Psoas muscle (tissue), 8 donors: Measurements from ENCODE around the gene DBH. TPM values are rescaled to one million over a fixed set of nuclear protein-coding genes. Genes with fewer than 3 reads are reported as not detected.

Experiments used
- ATAC-seq, 4 donors: fragments of 200-7000 bp; cut with Tn5 transposase; one replicate each; pipeline ENCODE4 v1.9.1; 2020; ENCODE audit warnings: moderate library complexity in 3 of 4, mild to moderate bottlenecking in 2 of 4
- DNase-seq, 2 donors: peaks; one replicate each; pipeline ENCODE4 v3.0.0-alpha.2; 2020
- H3K27ac ChIP-seq: fragments of 200-600 bp; one replicate; pipeline ENCODE4 v1.8.0; 2022
- H3K27me3 ChIP-seq, 3 donors: fragments of 200-600 bp in 1 of 3; one replicate each; pipeline versions ENCODE4 v1.6.1 to v1.8.0; 2013 to 2022; ENCODE audit warnings: low read length in 2 of 3, mild to moderate bottlenecking in 2 of 3, moderate library complexity in 1 of 3; ENCODE audit not compliant: insufficient read depth in 3 of 3
- H3K36me3 ChIP-seq, 2 donors: fragments of 200-600 bp in 1 of 2; one replicate each; pipeline versions ENCODE4 v1.6.1 to v1.8.0; 2013 to 2022; ENCODE audit warnings: low read depth in 1 of 2, mild to moderate bottlenecking in 1 of 2, moderate library complexity in 1 of 2; ENCODE audit not compliant: insufficient read depth in 1 of 2
- H3K4me1 ChIP-seq: fragments of 200-600 bp; one replicate; pipeline ENCODE4 v1.8.0; 2022
- H3K4me3 ChIP-seq: fragments of 200-600 bp; one replicate; pipeline ENCODE4 v1.8.0; 2022; ENCODE audit warnings: mild to moderate bottlenecking
- H3K9me3 ChIP-seq: fragments of 200-600 bp; one replicate; pipeline ENCODE4 v1.8.0; 2022
- CTCF ChIP-seq: fragments of 200-600 bp; IDR thresholded peaks from one replicate; pipeline ENCODE4 v1.8.0; 2022; ENCODE audit warnings: antibody characterized with exemption
- WGBS, 3 donors: extraction: QIAGEN DNeasy Blood & Tissue Kit; methylation state at CpG; one replicate each; pipeline versions ENCODE4 v1.1.6 to v1.1.7; 2013; 5-methylcytosine and 5-hydroxymethylcytosine counted together
- intact Hi-C, 2 donors: fragments of 100-400 bp; cut with DNase I; formaldehyde crosslinking; loops; one replicate each; pipeline versions ENCODE4 v1.11.0 to v1.14.2; 2022
- polyA plus RNA-seq, 3 donors: library from polyadenylated mRNA; stranded (reverse); fragments of 200-250 nt; gene quantifications; one replicate each; pipeline ENCODE4 v1.2.3, GENCODE V29; 2013
- total RNA-seq, 4 donors: library from RNA; stranded (reverse); fragmentation: NEBNext Ultra II Directional in 2 of 4; extraction: Animal tissue kit (Norgen Biotek cat#: 25700) in 2 of 4; gene quantifications; one replicate each; pipeline versions ENCODE4 v1.2.1 to v1.2.4, GENCODE V29; 2021 to 2023
- donor health status: healthy with polysubstance abuse.
- donor health status: DM: no; HTN: no; CAD: no; lungs with moderate emphysema.
- donor health status: Bipolar disorder and iron deficiency.
- donor health status: healthy.
- donor health status: DM: yes; HTN: yes; CAD: no.
- donor health status: DM: no; HTN: no; CAD: no.
- donor health status: DM: no; HTN: no; CAD: no.
- donor health status: DM: yes; HTN: yes; CAD: no.

DBH gene
- total and polyA plus RNA-seq, 7 donors = 0.01 to 0.30 (median 0.05) TPM; not detected in 3

- Histone ChIP-seq H3K4me1 (no peaks in the 10 kb centered on the region), H3K27me3 (peaks cover 0 to 33% (median 12%) of the 10 kb centered on the region in 3 donors), H3K36me3 (no peaks in the 10 kb centered on the region), H3K9me3 (no peaks in the 10 kb centered on the region), H3K4me3 (no peak overlapping the region), H3K27ac (no peak overlapping the region)
- no peak for ATAC-seq
- intact Hi-C loops = no loop called here
- TF ChIP-seq CTCF = no peak
- DNase-seq = peak in 1 of 2 donors; percentile 24
- 87 to 95% (median 89%) methylated on average over 7 of the region's 7 CpGs for WGBS, 3 donors
Measured at GRCh38 chr9:133640160-133640559, 4.0 kb downstream of the DBH start.

GRCh38 chr9:133640580-133641395, 4.6 kb downstream of the DBH start:
- no peak for ATAC-seq
- intact Hi-C loops = no loop called here
- Histone ChIP-seq H3K27me3 (peaks cover 0 to 31% (median 8%) of the 10 kb centered on the region in 3 donors), H3K4me1 (no peaks in the 10 kb centered on the region), H3K4me3 (no peak overlapping the region), H3K9me3 (no peaks in the 10 kb centered on the region), H3K36me3 (no peaks in the 10 kb centered on the region), H3K27ac (no peak overlapping the region)
- no peak for TF ChIP-seq CTCF
- DNase-seq = peak in 1 of 2 donors; percentile 16
- WGBS, 3 donors = 75 to 81% (median 76%) methylated on average over 13 of the region's 13 CpGs

GRCh38 chr9:133641396-133641655, 5.2 kb downstream of the DBH start:
- ATAC-seq = no peak
- no peaks in the 10 kb centered on the region for H3K9me3 ChIP-seq
- 76 to 89% (median 77%) methylated on average over 7 of the region's 7 CpGs for WGBS, 3 donors
- DNase-seq = peak in 1 of 2 donors; percentile 20
- H3K27me3 ChIP-seq = peaks cover 0 to 30% (median 8%) of the 10 kb centered on the region in 3 donors
- no peak overlapping the region for H3K4me3 ChIP-seq
- H3K36me3 ChIP-seq = no peaks in the 10 kb centered on the region
- intact Hi-C loops = no loop called here
- no peaks in the 10 kb centered on the region for H3K4me1 ChIP-seq
- H3K27ac ChIP-seq = no peak overlapping the region
- TF ChIP-seq CTCF = no peak

GRCh38 chr9:133641861-133642595, 5.9 kb downstream of the DBH start:
- DNase-seq (peak in 1 of 2 donors; percentile 42), ATAC-seq (no peak)
- Histone ChIP-seq H3K9me3 (no peaks in the 10 kb centered on the region), H3K4me1 (no peaks in the 10 kb centered on the region), H3K27me3 (peaks cover 0 to 36% (median 6%) of the 10 kb centered on the region in 3 donors), H3K4me3 (no peak overlapping the region), H3K36me3 (no peaks in the 10 kb centered on the region), H3K27ac (no peak overlapping the region)
- TF ChIP-seq CTCF = no peak
- intact Hi-C loops = no loop called here
- 85 to 89% (median 85%) methylated on average over 25 of the region's 25 CpGs for WGBS, 3 donors
